AG10803 (cell line): ENCODE results near the gene GJC2.
"Not testable (repeated sequence)": the region's sequence is repeated elsewhere in the genome, so short reads cannot be mapped to it uniquely, and the experiment has no call there.

Experiments used
- DNase-seq: peaks from one replicate; pipeline ENCODE4 v3.0.0; 2010; ENCODE audit warnings: low read depth
- H3K4me3 ChIP-seq: 2 replicates; pipeline ENCODE4 v1.5.1; 2011; ENCODE audit warnings: mild to moderate bottlenecking, low read length, control low read depth
- TF ChIP-seq, protein P1 (sequence below): conservative IDR thresholded peaks from 2 replicates; pipeline ENCODE4 v1.5.1; 2011; ENCODE audit warnings: mild to moderate bottlenecking, low read length, control low read depth, inconsistent platforms

The GJC2 gene

DNA sequence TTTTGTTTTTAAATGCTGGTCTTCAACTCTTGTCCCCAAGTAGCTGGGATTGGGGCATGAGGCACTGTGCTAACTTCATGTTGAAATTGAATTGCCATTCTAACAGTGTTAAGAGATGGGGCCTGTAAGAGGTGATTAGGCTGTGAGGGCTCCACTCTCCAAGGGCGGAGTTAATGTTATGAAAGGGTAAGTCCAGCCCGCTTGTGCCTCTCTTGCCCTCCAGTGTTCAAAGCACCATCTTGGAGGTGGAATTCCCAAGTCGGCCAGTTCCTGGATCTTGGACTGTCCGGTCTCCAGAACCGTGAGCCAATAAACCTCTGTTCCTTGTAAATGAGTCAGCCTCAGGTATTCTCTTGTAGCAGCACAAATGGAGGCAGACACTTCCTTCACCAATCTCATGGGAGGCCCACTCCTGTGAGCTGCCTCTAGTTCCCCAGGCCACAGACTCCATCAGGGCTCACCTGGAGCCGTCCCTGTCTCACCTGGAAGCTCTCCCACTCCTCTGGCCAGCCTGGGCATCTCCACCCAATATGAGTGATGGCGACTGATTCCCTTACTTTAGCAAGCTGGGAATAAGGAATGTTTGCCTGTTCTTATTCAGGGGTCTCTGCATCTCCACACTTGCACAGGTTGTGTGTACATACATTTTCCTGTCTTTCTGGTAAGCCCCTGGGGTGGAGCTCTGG is 31.4 kb downstream of the GJC2 start:
- TF ChIP-seq, protein P1, sequence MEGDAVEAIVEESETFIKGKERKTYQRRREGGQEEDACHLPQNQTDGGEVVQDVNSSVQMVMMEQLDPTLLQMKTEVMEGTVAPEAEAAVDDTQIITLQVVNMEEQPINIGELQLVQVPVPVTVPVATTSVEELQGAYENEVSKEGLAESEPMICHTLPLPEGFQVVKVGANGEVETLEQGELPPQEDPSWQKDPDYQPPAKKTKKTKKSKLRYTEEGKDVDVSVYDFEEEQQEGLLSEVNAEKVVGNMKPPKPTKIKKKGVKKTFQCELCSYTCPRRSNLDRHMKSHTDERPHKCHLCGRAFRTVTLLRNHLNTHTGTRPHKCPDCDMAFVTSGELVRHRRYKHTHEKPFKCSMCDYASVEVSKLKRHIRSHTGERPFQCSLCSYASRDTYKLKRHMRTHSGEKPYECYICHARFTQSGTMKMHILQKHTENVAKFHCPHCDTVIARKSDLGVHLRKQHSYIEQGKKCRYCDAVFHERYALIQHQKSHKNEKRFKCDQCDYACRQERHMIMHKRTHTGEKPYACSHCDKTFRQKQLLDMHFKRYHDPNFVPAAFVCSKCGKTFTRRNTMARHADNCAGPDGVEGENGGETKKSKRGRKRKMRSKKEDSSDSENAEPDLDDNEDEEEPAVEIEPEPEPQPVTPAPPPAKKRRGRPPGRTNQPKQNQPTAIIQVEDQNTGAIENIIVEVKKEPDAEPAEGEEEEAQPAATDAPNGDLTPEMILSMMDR, result no peak
- no peak overlapping the region for H3K4me3 ChIP-seq
- no peak for DNase-seq

DNA sequence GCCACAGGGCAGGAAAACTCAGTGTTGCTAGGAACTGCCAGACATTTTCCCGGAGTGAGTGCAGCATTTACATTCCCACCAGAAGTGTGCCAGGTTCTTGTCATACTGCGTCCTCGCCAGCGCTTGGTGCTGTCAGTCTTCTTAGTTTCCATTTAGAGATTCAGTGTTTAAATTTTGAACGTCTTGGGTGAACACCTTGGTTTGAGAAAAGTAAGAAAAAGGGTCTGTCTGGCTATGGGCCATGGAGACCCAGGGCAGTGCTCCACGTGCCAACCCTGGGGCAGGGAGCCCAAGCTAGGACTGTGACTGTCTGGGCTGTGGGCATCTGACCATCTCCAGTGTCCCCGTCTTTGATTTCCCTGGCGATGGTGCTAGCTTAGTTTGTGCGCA is 31.9 kb downstream of the GJC2 start:
- DNase-seq, result no peak
- no peak overlapping the region for H3K4me3 ChIP-seq
- TF ChIP-seq, protein P1, result no peak

DNA sequence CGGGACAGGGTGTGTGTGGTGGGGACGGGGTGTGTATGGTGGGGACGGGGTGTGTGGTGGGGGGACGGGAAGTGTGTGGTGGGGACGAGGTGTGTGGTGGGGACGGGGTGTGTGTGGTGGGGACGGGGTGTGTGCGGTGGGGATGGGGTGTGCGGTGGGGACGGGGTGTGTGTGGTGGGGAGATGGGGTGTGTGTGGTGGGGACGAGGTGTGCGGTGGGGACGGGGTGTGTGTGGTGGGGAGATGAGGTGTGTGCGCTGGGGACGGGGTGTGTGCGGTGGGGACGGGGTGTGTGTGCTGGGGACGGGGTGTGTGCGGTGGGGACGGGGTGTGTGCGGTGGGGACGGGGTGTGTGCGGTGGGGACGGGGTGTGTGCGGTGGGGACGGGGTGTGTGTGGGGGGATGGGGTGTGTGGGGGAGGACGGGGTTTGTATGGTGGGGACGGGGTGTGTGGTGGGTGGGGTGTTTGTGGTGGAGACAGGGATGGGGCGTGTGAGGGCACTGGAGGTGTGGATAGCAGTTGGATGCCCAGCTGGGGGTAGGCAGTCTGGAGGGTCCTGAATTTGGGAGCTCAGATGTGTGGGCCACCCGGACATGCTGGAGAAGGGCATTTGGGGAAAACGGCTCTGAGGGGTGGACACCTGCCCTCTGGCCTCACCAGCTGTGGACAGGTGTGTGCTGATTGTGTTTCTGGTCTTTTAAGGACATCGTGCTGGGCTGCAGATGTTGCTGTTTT is 32.7 kb downstream of the GJC2 start:
- DNase-seq, result no peak
- no peak overlapping the region for H3K4me3 ChIP-seq
- TF ChIP-seq, protein P1, result no peak

DNA sequence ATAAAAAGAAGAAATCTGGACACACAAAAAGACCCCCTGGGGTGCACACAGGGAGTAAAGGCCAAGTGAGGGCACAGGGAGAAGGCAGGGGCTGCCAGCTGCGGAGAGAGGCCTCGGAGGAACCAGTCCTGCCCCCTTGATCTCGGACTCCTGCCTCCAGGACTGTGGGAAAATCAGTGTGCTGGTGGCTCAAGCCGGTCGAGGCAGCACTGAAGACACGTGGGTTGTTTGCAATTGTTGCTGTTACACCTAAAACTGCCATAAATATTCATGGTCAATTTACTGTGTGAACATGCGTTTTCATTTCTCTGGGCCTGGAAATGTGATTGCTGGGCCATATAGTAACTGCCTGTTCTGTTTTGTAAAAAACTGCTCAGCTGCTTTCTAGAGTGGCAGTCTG is 34.4 kb downstream of the GJC2 start:
- TF ChIP-seq, protein P1, result no peak
- no peak overlapping the region for H3K4me3 ChIP-seq
- no peak for DNase-seq

DNA sequence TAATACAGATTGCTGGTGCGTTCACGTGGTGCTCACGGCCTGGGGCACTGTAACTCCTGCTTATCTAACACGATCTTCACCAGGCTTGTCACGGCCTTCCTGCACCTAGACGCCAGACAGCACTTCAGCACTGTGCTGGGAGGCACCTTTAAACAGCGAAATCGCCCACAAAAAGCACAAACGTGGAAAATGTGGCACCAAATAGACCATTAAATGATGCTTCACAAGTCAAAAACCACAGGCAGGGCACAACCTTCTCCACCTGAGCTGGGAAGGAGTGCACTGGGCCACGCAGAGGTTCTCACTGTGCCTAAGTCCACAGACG is 35.9 kb downstream of the GJC2 start:
- no peak overlapping the region for H3K4me3 ChIP-seq
- TF ChIP-seq, protein P1, result no peak
- no peak for DNase-seq

DNA sequence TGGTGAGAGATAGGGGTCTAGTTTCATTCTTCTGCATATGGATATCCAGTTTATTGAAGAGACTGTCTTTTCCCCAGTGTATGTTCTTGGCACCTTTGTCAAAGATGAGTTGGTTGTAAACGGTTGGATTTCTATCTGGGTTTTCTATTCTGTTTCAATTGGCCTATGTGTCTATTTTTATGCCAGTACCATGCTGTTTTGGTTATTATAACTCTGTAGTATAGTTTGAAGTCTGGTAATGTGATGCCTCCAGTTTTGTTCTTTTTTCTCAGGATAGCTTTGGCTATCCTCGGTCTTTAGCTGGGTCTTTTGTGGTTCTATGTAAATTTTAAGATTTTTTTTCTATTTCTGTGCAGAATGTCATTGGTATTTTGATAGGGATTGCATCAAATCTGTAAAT is 38.5 kb downstream of the GJC2 start:
- not testable (repeated sequence) for DNase-seq, H3K4me3 ChIP-seq

DNA sequence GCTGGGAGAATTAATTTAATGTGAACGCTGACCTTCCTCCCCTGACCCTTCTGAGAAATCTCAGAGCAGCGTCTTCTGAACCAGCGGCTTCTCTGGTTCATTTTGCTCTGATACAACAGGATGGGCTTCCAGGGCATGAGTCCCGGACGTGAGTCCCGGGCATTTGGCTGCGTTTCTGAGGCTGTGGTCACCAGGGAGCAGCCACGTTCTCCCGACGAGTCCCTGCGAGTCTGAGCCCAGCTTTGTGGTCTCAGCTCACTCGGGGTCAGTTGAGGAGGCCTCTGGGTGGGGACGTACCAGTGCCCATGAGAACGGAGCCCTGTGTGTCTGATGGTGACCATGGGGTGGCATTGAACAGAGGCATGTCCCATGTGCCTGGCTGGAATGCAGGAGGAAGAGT is 40.5 kb downstream of the GJC2 start:
- DNase-seq, result no peak
- TF ChIP-seq, protein P1, result no peak

More for the DNA sequence above, 40.5 kb downstream of the GJC2 start:
- no peak overlapping the region for H3K4me3 ChIP-seq
